ENCODE measurements around the gene TMED7. TPM values are rescaled to one million over a fixed set of nuclear protein-coding genes. Genes with fewer than 3 reads are reported as not detected.
A peak's percentile ranks its signal among the peaks of the same experiment; 100 is the strongest.

Gene TMED7
- total and polyA plus RNA-seq, 2 experiments from 2014 or later, result 52.9 to 105 TPM

DNA sequence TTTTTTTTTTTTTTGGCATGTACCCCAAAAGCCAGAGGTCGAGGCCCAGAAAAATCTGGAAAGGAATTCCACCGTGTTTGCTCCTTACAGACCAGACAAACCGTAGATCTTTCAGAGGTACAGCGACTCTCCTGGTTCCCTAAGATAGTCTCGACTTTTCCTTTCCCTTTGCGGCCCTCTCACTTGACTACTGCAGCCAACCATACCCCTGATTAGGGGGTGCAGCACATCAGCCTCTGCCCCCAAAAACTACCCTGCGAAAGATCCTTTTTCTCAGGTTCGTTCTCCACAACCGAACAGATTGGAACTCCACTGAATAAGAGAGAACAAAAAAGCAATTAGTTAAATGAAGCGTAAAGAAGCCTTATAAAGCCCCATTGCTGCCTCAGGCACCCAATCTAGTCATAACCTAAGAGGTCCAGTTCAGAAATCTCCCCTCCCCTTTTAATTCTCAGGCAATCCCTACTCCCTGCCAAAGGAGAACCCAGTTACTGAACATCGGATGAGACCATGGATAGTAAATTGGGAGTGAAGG, 23.2 kb downstream of the TMED7 start:
- no peaks in the 10 kb centered on the region for H3K36me3 ChIP-seq
- H3K27me3 ChIP-seq, result no peaks in the 10 kb centered on the region
- H3K4me3 ChIP-seq, result no peak overlapping the region
- TF ChIP-seq, protein P1, sequence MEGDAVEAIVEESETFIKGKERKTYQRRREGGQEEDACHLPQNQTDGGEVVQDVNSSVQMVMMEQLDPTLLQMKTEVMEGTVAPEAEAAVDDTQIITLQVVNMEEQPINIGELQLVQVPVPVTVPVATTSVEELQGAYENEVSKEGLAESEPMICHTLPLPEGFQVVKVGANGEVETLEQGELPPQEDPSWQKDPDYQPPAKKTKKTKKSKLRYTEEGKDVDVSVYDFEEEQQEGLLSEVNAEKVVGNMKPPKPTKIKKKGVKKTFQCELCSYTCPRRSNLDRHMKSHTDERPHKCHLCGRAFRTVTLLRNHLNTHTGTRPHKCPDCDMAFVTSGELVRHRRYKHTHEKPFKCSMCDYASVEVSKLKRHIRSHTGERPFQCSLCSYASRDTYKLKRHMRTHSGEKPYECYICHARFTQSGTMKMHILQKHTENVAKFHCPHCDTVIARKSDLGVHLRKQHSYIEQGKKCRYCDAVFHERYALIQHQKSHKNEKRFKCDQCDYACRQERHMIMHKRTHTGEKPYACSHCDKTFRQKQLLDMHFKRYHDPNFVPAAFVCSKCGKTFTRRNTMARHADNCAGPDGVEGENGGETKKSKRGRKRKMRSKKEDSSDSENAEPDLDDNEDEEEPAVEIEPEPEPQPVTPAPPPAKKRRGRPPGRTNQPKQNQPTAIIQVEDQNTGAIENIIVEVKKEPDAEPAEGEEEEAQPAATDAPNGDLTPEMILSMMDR (IDR thresholded peaks at IDR 0.05; ENCODE audit: low read depth, low read length), result no peak
- no peak overlapping the region for H3K27ac ChIP-seq
- H3K9me3 ChIP-seq (ENCODE audit: low read depth), result no peaks in the 10 kb centered on the region
- H3K4me1 ChIP-seq (ENCODE audit: low read depth), result peaks cover 14% of the 10 kb centered on the region
- DNase-seq (ENCODE audit: low read depth in 1 of 2, low spot score in 1 of 2), result no peak

DNA sequence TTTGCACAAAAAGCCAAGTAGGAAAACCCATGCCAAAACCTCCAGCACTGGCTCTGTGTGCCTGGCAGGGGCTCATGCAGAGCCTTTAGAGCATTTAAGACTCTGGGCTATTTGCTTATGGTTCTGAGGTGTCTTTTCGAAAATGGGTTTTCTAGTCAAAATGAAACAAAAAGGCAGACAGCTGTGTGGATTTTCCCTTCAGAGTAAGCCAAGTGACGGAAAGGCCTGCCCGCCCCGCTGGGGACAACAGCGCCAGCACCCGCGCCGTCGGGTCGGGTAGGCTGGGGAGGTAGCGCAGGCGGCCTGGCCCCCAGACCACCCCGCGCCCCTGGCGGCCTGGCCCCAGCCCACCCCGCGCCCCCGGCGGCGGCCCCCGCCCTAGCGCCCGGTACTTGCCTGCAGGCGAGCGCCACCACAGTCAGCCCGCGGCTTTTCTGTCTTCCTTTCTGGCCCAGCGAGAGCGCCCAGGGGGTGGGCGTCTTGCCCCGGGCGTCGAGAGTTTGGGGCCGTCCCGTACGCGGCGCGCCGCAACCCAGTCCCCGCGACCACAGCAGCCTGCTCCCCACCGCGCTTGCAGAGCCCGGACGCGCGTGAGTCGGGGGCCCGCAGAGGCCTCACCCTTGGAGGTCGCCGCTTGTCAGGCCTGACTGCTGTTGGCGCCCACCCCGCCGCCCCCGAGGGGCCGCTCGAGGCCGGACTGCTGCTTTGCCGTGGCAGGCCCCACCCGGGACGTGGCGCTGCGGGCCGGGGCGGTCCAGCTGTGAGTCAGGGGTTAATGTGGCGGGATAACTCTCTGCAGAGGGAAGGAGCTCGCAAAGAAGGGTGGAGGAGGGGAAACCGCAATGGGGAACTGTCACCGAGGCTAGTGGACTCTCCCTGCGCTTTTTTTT, 23.9 kb downstream of the TMED7 start, which contains the start of gene TICAM2:
Gene TICAM2 (minus strand): TSS at position 779 of the 890 bp plus-strand sequence. CDS start 21,223 bp downstream, outside the sequence.
- no peak within 1 kb of the TSS for H3K27ac ChIP-seq
- peaks cover 13% of the 10 kb centered on the region for H3K4me1 ChIP-seq (ENCODE audit: low read depth)
- H3K4me3 ChIP-seq, result peak within 1 kb of the TSS; percentile 8
- no peaks in the 10 kb centered on the region for H3K27me3 ChIP-seq
- H3K9me3 ChIP-seq (ENCODE audit: low read depth), result no peaks in the 10 kb centered on the region
- peak; percentile 15 to 74 for DNase-seq (ENCODE audit: low read depth in 1 of 2, low spot score in 1 of 2)
- TF ChIP-seq, protein P1 (IDR thresholded peaks at IDR 0.05; ENCODE audit: low read depth, low read length), result peak; percentile 8
- no peaks in the 10 kb centered on the region for H3K36me3 ChIP-seq

DNA sequence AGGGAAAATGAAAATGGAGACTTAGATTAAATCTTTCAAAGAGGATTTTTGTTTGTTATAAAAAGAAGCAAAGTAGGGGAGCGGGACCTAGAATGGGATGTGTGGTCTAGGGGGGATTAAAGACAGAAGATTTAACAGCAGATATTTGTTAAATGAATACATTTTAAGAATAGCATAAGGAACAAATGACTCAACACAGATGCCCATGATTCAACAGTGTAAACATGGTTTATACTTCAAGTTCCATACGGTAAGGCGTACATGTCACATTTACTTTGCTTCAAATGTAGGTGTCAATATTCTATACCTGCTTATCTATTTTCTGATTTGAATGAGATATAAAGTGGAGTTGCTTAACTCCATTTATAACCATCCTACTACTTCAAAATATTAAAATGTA, 25.1 kb downstream of the TMED7 start:
- no peaks in the 10 kb centered on the region for H3K27me3 ChIP-seq
- H3K4me3 ChIP-seq, result no peak overlapping the region
- no peaks in the 10 kb centered on the region for H3K36me3 ChIP-seq
- H3K9me3 ChIP-seq (ENCODE audit: low read depth), result no peaks in the 10 kb centered on the region
- H3K4me1 ChIP-seq (ENCODE audit: low read depth), result peaks cover 13% of the 10 kb centered on the region
- DNase-seq (ENCODE audit: low read depth in 1 of 2, low spot score in 1 of 2), result no peak
- TF ChIP-seq, protein P1 (IDR thresholded peaks at IDR 0.05; ENCODE audit: low read depth, low read length), result no peak
- no peak overlapping the region for H3K27ac ChIP-seq

DNA sequence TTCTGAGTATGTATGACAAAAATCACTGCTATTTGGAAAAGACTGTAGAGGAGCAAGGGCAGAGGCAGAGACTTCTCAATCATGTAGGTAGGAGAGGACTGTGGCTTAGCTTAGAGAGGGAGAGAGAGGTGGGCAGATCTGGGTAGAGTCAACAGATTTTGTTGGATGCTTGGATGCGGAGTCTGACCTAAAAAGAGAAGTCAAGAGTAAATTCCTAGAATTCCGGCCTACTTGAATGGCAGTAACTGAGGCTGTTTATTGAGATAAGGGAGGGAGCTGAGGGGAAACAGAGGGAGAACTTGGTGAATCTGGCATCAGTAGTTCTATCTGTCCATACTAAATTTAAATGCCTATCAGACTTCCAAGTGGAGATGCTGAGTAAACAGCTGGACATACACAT, 25.9 kb downstream of the TMED7 start:
- DNase-seq (ENCODE audit: low read depth in 1 of 2, low spot score in 1 of 2), result peak in 1 of 2 donors; percentile 33
- no peak overlapping the region for H3K4me3 ChIP-seq
- H3K4me1 ChIP-seq (ENCODE audit: low read depth), result peaks cover 8% of the 10 kb centered on the region
- H3K36me3 ChIP-seq, result no peaks in the 10 kb centered on the region
- no peaks in the 10 kb centered on the region for H3K9me3 ChIP-seq (ENCODE audit: low read depth)
- no peak overlapping the region for H3K27ac ChIP-seq
- no peaks in the 10 kb centered on the region for H3K27me3 ChIP-seq
- TF ChIP-seq, protein P1 (IDR thresholded peaks at IDR 0.05; ENCODE audit: low read depth, low read length), result no peak

DNA sequence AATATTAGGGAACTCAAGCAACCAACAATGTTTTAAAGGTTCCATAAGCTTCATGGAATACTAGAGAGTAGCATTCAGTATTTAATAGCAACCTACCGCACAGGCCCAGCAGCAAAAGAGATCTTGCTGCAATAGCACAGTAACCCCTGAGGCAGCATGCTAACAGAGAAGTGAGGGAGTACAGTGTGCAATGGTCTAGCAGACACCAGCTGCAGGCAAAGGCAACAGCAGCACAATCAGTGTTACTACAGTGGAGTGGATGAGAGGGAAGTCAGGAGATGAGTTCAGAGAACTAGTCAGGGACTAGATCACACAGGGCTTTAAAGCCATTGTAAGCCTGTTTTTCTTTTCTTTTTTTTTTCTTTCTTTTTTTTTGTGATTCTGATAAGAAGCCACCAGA, 26.3 kb downstream of the TMED7 start:
- peak in 1 of 2 donors; percentile 68 for DNase-seq (ENCODE audit: low read depth in 1 of 2, low spot score in 1 of 2)
- H3K9me3 ChIP-seq (ENCODE audit: low read depth), result no peaks in the 10 kb centered on the region
- H3K4me3 ChIP-seq, result no peak overlapping the region
- H3K27ac ChIP-seq, result no peak overlapping the region
- TF ChIP-seq, protein P1 (IDR thresholded peaks at IDR 0.05; ENCODE audit: low read depth, low read length), result no peak
- H3K36me3 ChIP-seq, result no peaks in the 10 kb centered on the region
- H3K27me3 ChIP-seq, result no peaks in the 10 kb centered on the region
- H3K4me1 ChIP-seq (ENCODE audit: low read depth), result peaks cover 8% of the 10 kb centered on the region
